AG04450 (cell line): ENCODE measurements around the gene SPTSSB. TPM values are rescaled to one million over a fixed set of nuclear protein-coding genes. Genes with fewer than 3 reads are reported as not detected.

Source experiments
- CTCF ChIA-PET: fragments of 300-600, 350-600 bp; formaldehyde crosslinking; extraction: SDS; loops from one replicate; lab custom pipeline; 2022; ENCODE audit warnings: antibody characterized with exemption, inconsistent platforms; lab: Charles Lee
- POLR2A ChIA-PET: fragments of 350-600 bp; formaldehyde crosslinking; extraction: SDS; loops from one replicate; lab custom pipeline; 2021; ENCODE audit warnings: antibody characterized with exemption, inconsistent platforms; lab: Yijun Ruan, JAX
- DNase-seq: peaks from one replicate; pipeline ENCODE4 v3.0.0-alpha.2; 2011; ENCODE audit warnings: low read depth, low spot score
- H3K27ac ChIP-seq: one replicate; pipeline ENCODE4 v1.5.1; 2012; ENCODE audit warnings: low read depth, low read length, control low read depth
- H3K27me3 ChIP-seq: one replicate; pipeline ENCODE4 v1.6.0; 2012; ENCODE audit warnings: low read length; ENCODE audit not compliant: control insufficient read depth, insufficient read depth
- H3K4me3 ChIP-seq: 2 replicates; pipeline ENCODE4 v1.5.1; 2011; ENCODE audit warnings: mild to moderate bottlenecking, low read depth, low read length, control low read depth
- H3K9me3 ChIP-seq: 2 replicates; pipeline ENCODE4 v1.5.1; 2012; ENCODE audit warnings: low read length; ENCODE audit not compliant: control insufficient read depth, insufficient read depth
- CTCF ChIP-seq: IDR thresholded peaks from 2 replicates; pipeline ENCODE4 v1.5.1; 2011; ENCODE audit warnings: low read depth, low read length, control low read depth, inconsistent platforms
- polyA minus RNA-seq: library from RNA; depleted of rRNA, polyadenylated mRNA; stranded (reverse); fragments of >200 nt; gene quantifications from 2 replicates; pipeline ENCODE4 v1.2.3, GENCODE V29; 2011; rRNA and poly(A)+ RNA removed
- polyA plus RNA-seq: library from polyadenylated mRNA; depleted of rRNA; stranded (reverse); fragments of >200 nt; gene quantifications from 2 replicates; pipeline ENCODE4 v1.2.3, GENCODE V29; 2011; rRNA removed

The SPTSSB gene
- polyA plus RNA-seq (not detected in 2 replicates), polyA minus RNA-seq (not detected in 2 replicates)

- Histone ChIP-seq H3K27ac (no peak within 1 kb of the TSS), H3K27me3 (peaks cover 36% of the 10 kb centered on the region), H3K4me3 (peak within 1 kb of the TSS; percentile 53), H3K9me3 (no peaks in the 10 kb centered on the region)
- CTCF ChIA-PET, result interaction anchor here (0.6 to 1.6 kb wide), 6 partner anchors 17 to 97 kb away, joined by 3 to 6 read pairs (median 3); no protein-coding TSS in a partner anchor
- POLR2A ChIA-PET, result no interaction called here
- TF ChIP-seq CTCF, result peak; percentile 34
- no peak for DNase-seq
These were observed at the start of gene SPTSSB for GRCh38 chr3:161371441-161372320. Gene SPTSSB (minus strand): TSS chr3:161371517. CDS start chr3:161346323, 25,194 bp downstream.

GRCh38 chr3:161420746-161421145 lies 49.4 kb upstream of the SPTSSB start:
- H3K27ac ChIP-seq, result no peak overlapping the region
- H3K9me3 ChIP-seq, result no peaks in the 10 kb centered on the region; the same call in 1 of the 2 replicates
- DNase-seq, result no peak
- ChIA-PET POLR2A (no interaction called here), CTCF (interaction anchor here (0.7 to 4.5 kb wide), 5 partner anchors 12 to 149 kb away, joined by 3 to 69 read pairs (median 5); no protein-coding TSS in a partner anchor)
- H3K27me3 ChIP-seq, result no peaks in the 10 kb centered on the region
- no peak overlapping the region for H3K4me3 ChIP-seq
- TF ChIP-seq CTCF, result 0 out of 2 replicates have a peak, but pooled peaks have one; percentile 33

- ChIA-PET POLR2A (no interaction called here), CTCF (interaction anchor here (0.7 to 4.5 kb wide), 3 partner anchors 11 to 145 kb away, joined by 3 to 69 read pairs (median 5); no protein-coding TSS in a partner anchor)
- no peaks in the 10 kb centered on the region for H3K27me3 ChIP-seq
- no peak for TF ChIP-seq CTCF
- no peaks in the 10 kb centered on the region; the same call in 1 of the 2 replicates for H3K9me3 ChIP-seq
- DNase-seq, result no peak
- no peak overlapping the region for H3K4me3 ChIP-seq
- no peak overlapping the region for H3K27ac ChIP-seq
These were observed 48.4 kb upstream of the SPTSSB start for GRCh38 chr3:161419555-161420333.

- Histone ChIP-seq H3K27me3 (no peaks in the 10 kb centered on the region), H3K27ac (peak overlapping the region; percentile 84), H3K4me3 (no peak overlapping the region), H3K9me3 (no peaks in the 10 kb centered on the region; the same call in 1 of the 2 replicates)
- DNase-seq, result peak; percentile 61
- CTCF ChIA-PET, result interaction anchor here (1.6 to 3.4 kb wide), 2 partner anchors 141 to 144 kb away, joined by 3 to 14 read pairs; no protein-coding TSS in a partner anchor
- no peak for TF ChIP-seq CTCF
- POLR2A ChIA-PET, result interaction anchor here (0.6 kb wide), 1 partner anchor 98 kb away, joined by 3 read pairs; no protein-coding TSS in a partner anchor
These were observed 44.4 kb upstream of the SPTSSB start for GRCh38 chr3:161415506-161416231.
